ENCODE data around the gene TAS1R3.

GRCh38 chr1:1334835-1335234, 3.8 kb downstream of the TAS1R3 start:
- TF ChIP-seq GATA2 (IDR thresholded peaks at IDR 0.05; ENCODE audit: low read depth, low read length) (no peak), GATA3 (IDR thresholded peaks at IDR 0.05; ENCODE audit: low read depth, low read length) (no peak)
